GM18861 (cell line): ENCODE data around the gene SSH2.
"Not testable (repeated sequence)": the region's sequence is repeated elsewhere in the genome, so short reads cannot be mapped to it uniquely, and the experiment has no call there.

Experiments used
- ATAC-seq: cut with Tn5 transposase; IDR thresholded peaks from one replicate; pipeline ENCODE4 v1.9.1; 2021; ENCODE audit not compliant: unreplicated experiment

The SSH2 gene

DNA sequence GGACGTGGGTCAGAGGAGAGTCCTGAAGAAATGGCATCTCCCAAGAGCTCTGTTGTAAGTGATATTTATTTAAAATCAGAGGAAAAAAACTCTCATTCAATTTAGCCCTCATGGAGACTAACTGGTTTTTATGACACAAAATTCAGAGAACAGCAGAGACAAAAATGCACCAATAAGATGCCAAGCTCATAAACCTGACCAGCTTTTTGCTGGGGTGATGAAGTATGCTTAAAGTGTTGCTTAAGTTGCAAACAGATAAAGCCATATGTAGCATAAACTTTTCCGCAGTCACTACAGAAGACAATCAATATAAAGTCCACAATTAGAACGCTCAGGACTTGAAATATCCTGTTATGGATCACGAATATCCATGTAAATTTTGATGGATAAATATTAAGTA, 183.4 kb downstream of the SSH2 start:
- no peak for ATAC-seq

DNA sequence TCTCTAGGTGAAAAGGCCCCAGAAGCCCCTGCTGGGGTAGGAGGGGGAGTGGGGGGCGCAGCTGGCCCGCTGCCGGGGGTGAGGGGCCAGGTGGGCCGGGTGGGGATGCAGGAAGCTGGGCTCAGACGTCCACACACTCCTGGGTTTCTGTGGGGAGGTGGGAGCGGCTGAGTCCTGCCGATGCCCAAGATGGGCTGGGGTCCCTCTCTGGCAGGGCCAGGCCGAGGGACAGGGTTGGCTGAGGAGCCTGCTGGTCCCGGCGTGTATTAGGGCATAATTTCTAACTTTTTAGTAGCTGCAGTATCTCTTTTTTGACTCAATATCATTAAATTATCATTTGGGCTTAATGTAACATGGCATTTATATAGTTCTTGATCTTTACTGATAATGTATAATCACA, 185.9 kb downstream of the SSH2 start:
- ATAC-seq = no peak

- no peak for ATAC-seq
These were observed 187.9 kb downstream of the SSH2 start for GRCh38 chr17:29742210-29742513.

DNA sequence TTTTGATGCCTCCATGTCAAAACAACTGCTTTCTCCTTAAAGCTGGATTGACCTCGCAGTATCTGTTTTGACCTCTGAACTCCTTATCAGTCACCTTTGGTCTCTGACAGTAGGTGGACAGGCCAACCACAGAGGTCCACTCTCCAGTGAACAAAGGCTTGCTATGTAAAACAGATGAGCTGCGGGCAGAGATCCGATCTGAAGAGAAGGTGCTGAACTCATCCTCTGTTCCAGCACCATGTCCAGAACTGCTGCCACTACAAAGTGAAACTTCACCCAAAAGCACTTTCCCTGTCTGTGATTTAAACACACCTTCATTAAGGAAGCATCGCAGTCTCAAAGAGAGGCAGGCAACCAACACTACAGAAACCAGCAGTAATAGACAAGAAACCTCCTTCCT, 190.0 kb downstream of the SSH2 start:
- no peak for ATAC-seq

- ATAC-seq = no peak
These were observed 195.4 kb downstream of the SSH2 start for GRCh38 chr17:29734640-29735039.

DNA sequence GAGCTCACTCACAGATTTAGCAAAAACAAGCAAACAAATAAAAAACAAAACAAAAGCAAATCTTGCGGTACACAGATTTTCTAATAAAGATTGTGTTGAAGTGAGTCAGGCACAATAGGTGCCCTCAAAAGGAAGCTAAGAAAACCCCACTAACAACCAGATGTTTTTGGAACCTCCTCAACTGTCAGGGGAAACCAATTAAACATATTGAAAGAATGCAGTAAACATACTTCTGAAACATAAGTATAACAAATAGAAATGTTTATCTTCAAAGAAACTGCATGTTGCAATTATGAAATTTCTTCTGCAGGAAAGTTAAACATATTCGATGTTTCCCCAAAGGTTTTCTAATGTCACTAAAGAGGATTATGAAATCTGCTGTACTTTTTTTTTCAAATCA, 196.9 kb downstream of the SSH2 start:
- ATAC-seq = no peak

DNA sequence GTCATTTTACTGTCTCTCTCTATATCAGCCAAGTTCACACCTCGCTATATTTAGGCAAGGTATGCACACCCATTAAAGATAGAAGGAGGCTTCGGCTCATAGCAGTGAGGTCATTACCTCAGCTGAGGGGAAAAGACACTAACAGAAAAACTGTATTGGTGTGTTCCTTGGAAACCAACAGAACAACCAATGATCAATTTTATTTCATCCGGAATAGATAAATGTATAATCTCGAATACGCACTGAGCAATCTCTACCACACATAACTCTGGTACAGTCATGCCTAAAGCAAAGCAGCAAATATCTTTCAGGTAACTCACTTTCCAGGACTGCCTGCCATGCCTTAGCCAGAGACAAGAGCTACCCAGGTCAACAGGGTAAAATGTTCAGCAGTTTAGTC, 197.4 kb downstream of the SSH2 start:
- ATAC-seq = no peak

- ATAC-seq = no peak
These were observed 197.8 kb downstream of the SSH2 start for GRCh38 chr17:29732209-29732608.

DNA sequence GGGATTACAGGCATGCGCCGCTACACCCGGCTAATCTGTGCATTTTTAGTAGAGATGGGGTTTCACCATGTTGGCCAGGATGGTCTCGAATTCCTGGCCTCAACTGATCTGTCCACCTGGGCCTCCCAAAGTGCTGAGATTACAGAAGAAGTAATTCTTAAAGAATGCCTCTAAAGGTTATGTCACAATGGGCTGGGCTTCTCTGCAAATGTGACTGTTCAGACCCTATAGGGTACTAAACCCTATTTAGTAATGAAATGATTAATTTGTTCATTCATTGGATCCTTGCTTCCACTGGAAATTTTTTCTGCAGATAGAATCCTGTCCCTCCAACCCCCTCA, 198.5 kb downstream of the SSH2 start:
- no peak for ATAC-seq

DNA sequence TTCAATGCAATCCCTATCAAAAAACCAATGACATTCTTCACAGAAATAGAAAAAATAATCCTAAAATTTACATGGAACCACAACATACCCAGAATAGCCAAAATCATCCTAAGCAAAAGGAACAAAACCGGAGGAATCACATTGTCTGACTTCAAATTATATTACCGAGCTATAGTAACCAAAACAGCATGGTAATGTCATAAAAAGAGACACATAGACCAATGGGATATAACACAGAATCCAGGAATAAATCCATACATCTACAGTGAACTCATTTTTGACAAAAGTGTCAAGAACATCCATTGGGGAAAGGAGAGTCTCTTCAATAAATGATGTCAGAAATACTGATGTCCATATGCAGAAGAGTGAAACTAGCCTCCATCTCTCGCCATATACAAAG, 201.5 kb downstream of the SSH2 start:
- no peak for ATAC-seq

DNA sequence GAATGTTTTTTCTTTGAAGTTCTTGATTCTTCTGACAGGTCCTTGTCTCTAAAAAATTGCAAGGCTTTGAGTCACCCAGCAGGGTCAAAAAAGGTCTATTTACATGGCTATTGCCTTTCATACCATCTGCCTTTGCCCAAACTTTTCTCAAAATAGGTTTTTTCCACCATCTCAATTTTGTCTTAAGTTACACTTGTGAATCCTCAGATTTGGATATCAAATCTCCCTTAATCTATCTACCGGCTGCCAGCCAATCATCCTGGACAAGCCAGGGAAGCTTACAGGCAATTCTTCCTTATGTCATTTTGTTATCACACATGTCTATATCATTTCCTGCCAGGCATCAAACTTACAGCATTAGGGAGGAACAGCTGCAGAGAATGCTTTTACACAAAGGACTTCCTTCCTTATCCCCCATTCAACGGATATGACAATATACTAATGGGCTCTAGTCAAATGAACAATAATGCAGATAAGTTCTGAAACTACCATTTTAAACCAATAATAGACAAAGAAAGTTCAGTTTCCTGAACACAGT, 203.2 kb downstream of the SSH2 start:
- no peak for ATAC-seq

- ATAC-seq = not testable (repeated sequence)
These were observed 204.6 kb downstream of the SSH2 start for GRCh38 chr17:29725408-29725807.

DNA sequence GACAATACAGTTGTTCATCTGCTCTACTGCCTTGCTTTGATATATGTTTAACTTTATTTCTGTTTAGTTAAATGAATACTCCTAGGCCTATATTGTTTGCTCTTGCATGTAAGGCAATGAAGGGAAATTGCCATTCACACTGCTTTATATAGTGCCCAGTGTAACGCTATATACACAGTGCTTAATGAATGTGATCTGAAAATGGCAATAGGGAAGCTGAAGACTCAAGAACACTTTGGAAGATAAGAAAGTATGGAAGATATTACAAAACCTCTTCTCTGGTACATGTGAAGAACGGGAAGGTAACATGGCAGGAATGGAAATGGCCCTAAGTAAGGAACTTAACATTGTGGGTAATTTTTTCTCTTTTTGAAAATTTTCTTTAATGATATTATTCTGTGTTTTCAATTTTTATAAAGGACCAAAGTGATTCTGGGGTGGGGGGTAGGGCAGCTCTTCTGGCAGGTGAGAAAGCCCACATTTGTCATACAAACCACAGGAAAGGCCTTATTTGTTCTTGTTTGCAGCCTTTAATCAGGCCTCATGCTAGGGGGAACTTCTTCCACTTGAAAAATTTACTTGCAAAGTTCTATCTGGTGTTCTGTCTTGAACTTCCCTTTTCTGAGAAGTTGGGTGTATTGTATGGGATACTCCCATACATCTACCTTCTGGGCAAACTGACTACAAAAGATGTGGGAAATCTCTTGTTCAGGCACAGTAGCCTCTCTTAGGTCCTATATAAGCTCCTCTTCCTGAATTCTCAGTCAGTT, 206.6 kb downstream of the SSH2 start:
- ATAC-seq = peak; percentile 38

GRCh38 chr17:29722411-29723198, 207.4 kb downstream of the SSH2 start:
- peak; percentile 48 for ATAC-seq

GRCh38 chr17:29720551-29720950, 209.5 kb downstream of the SSH2 start:
- ATAC-seq = no peak

- ATAC-seq = no peak
These were observed 210.6 kb downstream of the SSH2 start for GRCh38 chr17:29719469-29719868.

- ATAC-seq = no peak
These were observed 211.5 kb downstream of the SSH2 start for GRCh38 chr17:29718446-29719039.

- no peak for ATAC-seq
These were observed 212.2 kb downstream of the SSH2 start for GRCh38 chr17:29717817-29718216.

DNA sequence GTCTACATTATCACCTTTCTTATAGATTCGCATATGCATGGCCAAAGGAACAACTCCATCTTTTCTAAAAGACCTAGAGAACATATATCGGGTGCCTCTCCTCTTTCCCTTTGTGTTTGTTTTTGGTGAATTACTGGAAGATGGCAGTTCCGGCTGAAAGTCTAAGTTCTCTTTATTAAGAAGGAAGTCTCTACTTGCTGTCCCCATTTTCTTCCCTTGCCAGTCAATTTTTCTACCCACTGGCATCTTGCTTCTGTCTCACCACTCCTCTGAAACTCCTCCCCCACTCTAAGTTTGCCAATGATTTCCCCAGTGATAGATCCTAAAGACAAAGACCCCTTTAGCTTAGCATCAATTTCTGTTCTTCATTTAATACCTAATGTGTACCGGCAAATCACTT, 213.5 kb downstream of the SSH2 start:
- ATAC-seq = no peak

DNA sequence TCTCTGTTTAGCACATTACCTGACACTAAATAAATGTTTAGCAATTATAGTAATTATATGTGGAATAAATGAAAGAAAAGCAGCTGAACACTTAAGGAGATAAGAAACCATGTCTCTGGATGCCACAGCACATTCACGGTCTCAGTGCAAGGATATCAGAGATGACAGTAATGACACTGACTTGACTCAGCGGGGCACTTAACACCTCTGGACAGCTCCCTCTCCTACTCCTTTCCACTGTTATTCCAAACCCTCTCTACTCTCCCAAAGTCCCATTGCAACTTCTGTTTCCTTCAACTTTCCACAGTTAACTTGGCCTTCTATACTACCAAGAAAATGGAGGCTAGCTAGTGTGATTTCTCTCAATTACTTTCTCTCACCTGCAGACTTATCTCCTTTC, 214.3 kb downstream of the SSH2 start:
- ATAC-seq = no peak

DNA sequence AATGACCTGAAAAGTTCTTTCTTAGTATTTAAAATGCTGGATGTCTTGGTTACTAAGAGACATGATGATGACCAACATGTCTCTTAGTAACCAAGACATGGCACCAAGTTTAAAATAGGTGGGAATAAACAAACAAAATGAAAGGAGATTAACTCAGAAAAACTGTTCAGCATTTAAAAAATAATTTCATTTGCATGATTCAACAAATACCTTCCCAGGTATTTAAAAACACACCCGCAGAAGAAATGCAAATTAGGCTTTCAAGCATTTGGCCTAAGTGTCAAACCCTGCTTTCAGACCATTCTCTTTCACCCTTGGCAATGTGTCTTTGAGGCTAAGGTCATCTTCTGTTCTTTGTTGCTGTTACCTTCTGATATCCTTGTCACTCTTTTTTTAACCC, 215.9 kb downstream of the SSH2 start:
- ATAC-seq = no peak

- no peak for ATAC-seq
These were observed 216.4 kb downstream of the SSH2 start for GRCh38 chr17:29713626-29714025.
